ENCODE data around the gene RABGAP1L.
A peak's percentile ranks its signal among the peaks of the same experiment; 100 is the strongest.

Gene RABGAP1L

GRCh38 chr1:174160109-174160473, 771 bp downstream of the RABGAP1L start:
- Histone ChIP-seq H3K9ac (ENCODE audit: insufficient read length) (peak overlapping the region; percentile 85), H3K27ac (no peak overlapping the region)
- no peak for TF ChIP-seq POLR2AphosphoS5 (IDR thresholded peaks at IDR 0.05; ENCODE audit: borderline replicate concordance, low read depth, low read length)
- TF ChIP-seq FOXP2 (optimal IDR thresholded peaks at IDR 0.05; ENCODE audit: control extremely low read depth, extremely low read length, insufficient read depth) = no peak
- TF ChIP-seq EZH2 (IDR thresholded peaks at IDR 0.05) = no peak

GRCh38 chr1:174160603-174161002, 1.3 kb downstream of the RABGAP1L start:
- TF ChIP-seq FOXP2 (optimal IDR thresholded peaks at IDR 0.05; ENCODE audit: control extremely low read depth, extremely low read length, insufficient read depth) = no peak
- no peak for TF ChIP-seq EZH2 (IDR thresholded peaks at IDR 0.05)
- TF ChIP-seq POLR2AphosphoS5 (IDR thresholded peaks at IDR 0.05; ENCODE audit: borderline replicate concordance, low read depth, low read length) = no peak
- Histone ChIP-seq H3K36me3 (ENCODE audit: insufficient read depth, low read length) (no peaks in the 10 kb centered on the region), H3K27ac (no peak overlapping the region), H3K9me3 (ENCODE audit: low read depth, low read length) (no peaks in the 10 kb centered on the region), H3K4me3 (peak overlapping the region; percentile 93), H3K9ac (ENCODE audit: insufficient read length) (peak overlapping the region; percentile 85)
- no peak for DNase-seq (ENCODE audit: low read depth, low spot score)

More at GRCh38 chr1:174160109-174160473, 771 bp downstream of the RABGAP1L start:
- H3K9me3 ChIP-seq (ENCODE audit: low read depth, low read length) = no peaks in the 10 kb centered on the region
- no peak for DNase-seq (ENCODE audit: low read depth, low spot score)
- peak overlapping the region; percentile 93 for H3K4me3 ChIP-seq
- H3K36me3 ChIP-seq (ENCODE audit: insufficient read depth, low read length) = no peaks in the 10 kb centered on the region

GRCh38 chr1:174161813-174162212, 2.5 kb downstream of the RABGAP1L start:
- Histone ChIP-seq H3K9ac (ENCODE audit: insufficient read length) (no peak overlapping the region), H3K4me3 (no peak overlapping the region), H3K36me3 (ENCODE audit: insufficient read depth, low read length) (no peaks in the 10 kb centered on the region), H3K9me3 (ENCODE audit: low read depth, low read length) (no peaks in the 10 kb centered on the region), H3K27ac (no peak overlapping the region)
- TF ChIP-seq FOXP2 (optimal IDR thresholded peaks at IDR 0.05; ENCODE audit: control extremely low read depth, extremely low read length, insufficient read depth) (no peak), POLR2AphosphoS5 (IDR thresholded peaks at IDR 0.05; ENCODE audit: borderline replicate concordance, low read depth, low read length) (no peak), EZH2 (IDR thresholded peaks at IDR 0.05) (no peak)
- DNase-seq (ENCODE audit: low read depth, low spot score) = no peak

- TF ChIP-seq FOXP2 (optimal IDR thresholded peaks at IDR 0.05; ENCODE audit: control extremely low read depth, extremely low read length, insufficient read depth) (no peak), POLR2AphosphoS5 (IDR thresholded peaks at IDR 0.05; ENCODE audit: borderline replicate concordance, low read depth, low read length) (no peak), EZH2 (IDR thresholded peaks at IDR 0.05) (no peak)
- Histone ChIP-seq H3K27ac (no peak overlapping the region), H3K36me3 (ENCODE audit: insufficient read depth, low read length) (0 out of 2 replicates have a peak, but pooled peaks cover 3% of the 10 kb centered on the region)
Observed at GRCh38 chr1:174164826-174165225, 5.5 kb downstream of the RABGAP1L start.

GRCh38 chr1:174165471-174166137, 6.3 kb downstream of the RABGAP1L start:
- DNase-seq (ENCODE audit: low read depth, low spot score) = no peak
- peak overlapping the region; percentile 62; the same call in 1 of the 2 replicates for H3K27ac ChIP-seq
- peak overlapping the region; percentile 25 for H3K9ac ChIP-seq (ENCODE audit: insufficient read length)

More at GRCh38 chr1:174164826-174165225, 5.5 kb downstream of the RABGAP1L start:
- H3K4me3 ChIP-seq = no peak overlapping the region
- no peak for DNase-seq (ENCODE audit: low read depth, low spot score)
- H3K9ac ChIP-seq (ENCODE audit: insufficient read length) = no peak overlapping the region
- H3K9me3 ChIP-seq (ENCODE audit: low read depth, low read length) = no peaks in the 10 kb centered on the region

GRCh38 chr1:174166530-174167264, 7.4 kb downstream of the RABGAP1L start:
- H3K27ac ChIP-seq = peak overlapping the region; percentile 62; the same call in 1 of the 2 replicates
- H3K9ac ChIP-seq (ENCODE audit: insufficient read length) = peak overlapping the region; percentile 25
- DNase-seq (ENCODE audit: low read depth, low spot score) = no peak
- TF ChIP-seq FOXP2 (optimal IDR thresholded peaks at IDR 0.05; ENCODE audit: control extremely low read depth, extremely low read length, insufficient read depth) (no peak), POLR2AphosphoS5 (IDR thresholded peaks at IDR 0.05; ENCODE audit: borderline replicate concordance, low read depth, low read length) (no peak), EZH2 (IDR thresholded peaks at IDR 0.05) (no peak)
- 0 out of 2 replicates have a peak, but pooled peaks cover 3% of the 10 kb centered on the region for H3K36me3 ChIP-seq (ENCODE audit: insufficient read depth, low read length)
- no peak overlapping the region for H3K4me3 ChIP-seq
- H3K9me3 ChIP-seq (ENCODE audit: low read depth, low read length) = no peaks in the 10 kb centered on the region

More at GRCh38 chr1:174165471-174166137, 6.3 kb downstream of the RABGAP1L start:
- Histone ChIP-seq H3K4me3 (no peak overlapping the region), H3K9me3 (ENCODE audit: low read depth, low read length) (no peaks in the 10 kb centered on the region), H3K36me3 (ENCODE audit: insufficient read depth, low read length) (0 out of 2 replicates have a peak, but pooled peaks cover 3% of the 10 kb centered on the region)
- TF ChIP-seq EZH2 (IDR thresholded peaks at IDR 0.05) = no peak
- no peak for TF ChIP-seq FOXP2 (optimal IDR thresholded peaks at IDR 0.05; ENCODE audit: control extremely low read depth, extremely low read length, insufficient read depth)
- TF ChIP-seq POLR2AphosphoS5 (IDR thresholded peaks at IDR 0.05; ENCODE audit: borderline replicate concordance, low read depth, low read length) = no peak

- H3K36me3 ChIP-seq (ENCODE audit: insufficient read depth, low read length) = 0 out of 2 replicates have a peak, but pooled peaks cover 3% of the 10 kb centered on the region
- H3K9me3 ChIP-seq (ENCODE audit: low read depth, low read length) = no peaks in the 10 kb centered on the region
- DNase-seq (ENCODE audit: low read depth, low spot score) = no peak
- H3K27ac ChIP-seq = no peak overlapping the region
- no peak overlapping the region for H3K9ac ChIP-seq (ENCODE audit: insufficient read length)
- no peak overlapping the region for H3K4me3 ChIP-seq
- TF ChIP-seq POLR2AphosphoS5 (IDR thresholded peaks at IDR 0.05; ENCODE audit: borderline replicate concordance, low read depth, low read length) (no peak), EZH2 (IDR thresholded peaks at IDR 0.05) (no peak), FOXP2 (optimal IDR thresholded peaks at IDR 0.05; ENCODE audit: control extremely low read depth, extremely low read length, insufficient read depth) (no peak)
Observed at GRCh38 chr1:174167265-174167803, 8.0 kb downstream of the RABGAP1L start.

- Histone ChIP-seq H3K27ac (no peak overlapping the region), H3K4me3 (no peak overlapping the region), H3K9me3 (ENCODE audit: low read depth, low read length) (no peaks in the 10 kb centered on the region), H3K9ac (ENCODE audit: insufficient read length) (no peak overlapping the region), H3K36me3 (ENCODE audit: insufficient read depth, low read length) (0 out of 2 replicates have a peak, but pooled peaks cover 3% of the 10 kb centered on the region)
- no peak for DNase-seq (ENCODE audit: low read depth, low spot score)
- TF ChIP-seq EZH2 (IDR thresholded peaks at IDR 0.05) = no peak
- TF ChIP-seq POLR2AphosphoS5 (IDR thresholded peaks at IDR 0.05; ENCODE audit: borderline replicate concordance, low read depth, low read length) = no peak
- no peak for TF ChIP-seq FOXP2 (optimal IDR thresholded peaks at IDR 0.05; ENCODE audit: control extremely low read depth, extremely low read length, insufficient read depth)
Observed at GRCh38 chr1:174169342-174169741, 10.0 kb downstream of the RABGAP1L start.
